Endothelial cell of umbilical vein (primary cell): ENCODE measurements around the gene OR2F2. TPM values are rescaled to one million over a fixed set of nuclear protein-coding genes. Genes with fewer than 3 reads are reported as not detected.

ENCODE experiments used
- BruUV-seq: library from RNA; stranded (reverse); fragments of 400-500 nt; replicated peaks from 2 replicates; lab custom pipeline; 2021; lab: Mats Ljungman, UMichigan
- CTCF ChIA-PET: fragments of 300-600, 350-600 bp; sonication (Branson Sonifier 250); formaldehyde crosslinking; loops from one replicate; lab custom pipeline; 2021; ENCODE audit warnings: antibody characterized with exemption, inconsistent platforms; lab: Charles Lee
- POLR2A ChIA-PET: fragments of 300-600, 350-600 bp; sonication (Branson Sonifier 250); formaldehyde crosslinking; loops from one replicate; lab custom pipeline; 2021; ENCODE audit warnings: antibody characterized with exemption, inconsistent platforms; lab: Charles Lee
- DNase-seq: peaks from one replicate; pipeline ENCODE4 v3.0.0-alpha.2; 2011; ENCODE audit warnings: low read depth, low spot score
- FAIRE-seq: peaks from 2 replicates; lab custom pipeline; 2011; peaks lifted over from hg19 to GRCh38; lab: Jason Lieb, UNC
- H2AFZ ChIP-seq: 2 replicates; pipeline ENCODE4 v1.6.0; 2012; ENCODE audit warnings: low read depth, low read length, control low read depth, inconsistent platforms
- H3K27ac ChIP-seq: 2 replicates; pipeline ENCODE4 v1.5.1; 2011; ENCODE audit warnings: low read depth, mild to moderate bottlenecking, control low read depth, low read length, moderate library complexity; ENCODE audit not compliant: insufficient read depth
- H3K27me3 ChIP-seq, 2 experiments: 2 replicates each; pipeline versions ENCODE4 v1.6.0 to v1.6.1; 2011; ENCODE audit warnings: low read length in 2 of 2, mixed read lengths in 1 of 2; ENCODE audit not compliant: control insufficient read depth in 2 of 2, insufficient read depth in 2 of 2
- H3K36me3 ChIP-seq, 2 experiments: 2 replicates in 1 of 2; 3 replicates in 1 of 2; pipeline ENCODE4 v1.5.1; 2011; ENCODE audit warnings: low read length in 2 of 2, mild to moderate bottlenecking in 1 of 2, moderate library complexity in 1 of 2; ENCODE audit not compliant: control insufficient read depth in 2 of 2, insufficient read depth in 2 of 2; ENCODE audit errors: extremely low read depth in 1 of 2
- H3K4me1 ChIP-seq: 3 replicates; pipeline ENCODE4 v1.5.1; 2011; ENCODE audit warnings: mild to moderate bottlenecking, low read length; ENCODE audit not compliant: control insufficient read depth, insufficient read depth; ENCODE audit errors: extremely low read depth
- H3K4me2 ChIP-seq: 2 replicates; pipeline ENCODE4 v1.6.1; 2011; ENCODE audit warnings: low read length, control low read depth, mixed read lengths; ENCODE audit not compliant: insufficient read depth
- H3K4me3 ChIP-seq, 3 experiments: fragments of 200-600 bp in 1 of 3; sonication (generic), shearing (Covaris generic) in 1 of 3; replicated peaks in 1 of 3; 2 replicates each; pipeline ENCODE4 v1.5.1; 2011 to 2016; ENCODE audit warnings: control low read depth in 3 of 3, low read length in 3 of 3, mild to moderate bottlenecking in 2 of 3, inconsistent platforms in 1 of 3, low read depth in 1 of 3, moderate library complexity in 1 of 3; ENCODE audit not compliant: insufficient read depth in 1 of 3
- H3K79me2 ChIP-seq: 2 replicates; pipeline ENCODE4 v1.6.0; 2012; ENCODE audit warnings: low read length, inconsistent platforms; ENCODE audit not compliant: control insufficient read depth, insufficient read depth
- H3K9ac ChIP-seq: replicated peaks from 2 replicates; pipeline ENCODE3; 2011; ENCODE audit warnings: low read length, control low read depth; ENCODE audit not compliant: insufficient read depth; ENCODE audit errors: extremely low read depth
- H3K9me1 ChIP-seq: replicated peaks from 3 replicates; pipeline ENCODE4 v1.6.0; 2011; ENCODE audit warnings: mild to moderate bottlenecking, low read length; ENCODE audit not compliant: control insufficient read depth, insufficient read depth; ENCODE audit errors: extremely low read depth
- H3K9me3 ChIP-seq: replicated peaks from 2 replicates; pipeline ENCODE4 v1.5.1; 2012; ENCODE audit warnings: low read length, inconsistent platforms; ENCODE audit not compliant: control insufficient read depth, insufficient read depth
- H4K20me1 ChIP-seq: replicated peaks from 2 replicates; pipeline ENCODE3; 2011; ENCODE audit warnings: mild to moderate bottlenecking, low read length; ENCODE audit not compliant: control insufficient read depth, insufficient read depth; ENCODE audit errors: extremely low read depth
- CTCF ChIP-seq, 2 donors: IDR thresholded peaks; 1 replicate in 1 of 2; 2 replicates in 1 of 2; pipeline ENCODE4 v1.5.1; 2011; ENCODE audit warnings: low read length in 2 of 2, mild to moderate bottlenecking in 2 of 2, moderate library complexity in 2 of 2, control low read depth in 1 of 2, inconsistent platforms in 1 of 2, low read depth in 1 of 2; ENCODE audit not compliant: insufficient read depth in 1 of 2; ENCODE audit errors: extremely low read depth in 1 of 2
- FOS ChIP-seq: IDR thresholded peaks from 2 replicates; pipeline ENCODE4 v1.6.1; 2011; ENCODE audit warnings: mild to moderate bottlenecking, low read length, moderate library complexity, borderline replicate concordance; ENCODE audit not compliant: insufficient read depth
- JUN ChIP-seq: IDR thresholded peaks from 2 replicates; pipeline ENCODE4 v1.6.1; 2011; ENCODE audit warnings: borderline replicate concordance, low read depth; ENCODE audit not compliant: insufficient read length, insufficient read depth
- MYC ChIP-seq: IDR thresholded peaks from one replicate; pipeline ENCODE4 v1.6.1; 2011; ENCODE audit warnings: mild to moderate bottlenecking, low read depth, low read length
- POLR2A ChIP-seq: IDR thresholded peaks from 2 replicates; pipeline ENCODE4 v1.6.1; 2012; ENCODE audit warnings: low read depth, mild to moderate bottlenecking, control low read depth, low read length
- dilution Hi-C: fragments of 300-500 bp; cut with MboI; formaldehyde crosslinking; loops from one replicate; pipeline ENCODE4 v1.15.0; 2019; ENCODE audit warnings: low sequenced_read_pairs; ENCODE audit not compliant: extremely low pct_ligation_motif_present
- intact Hi-C: fragments of 100-400 bp; cut with micrococcal nuclease; formaldehyde crosslinking; loops from one replicate; pipeline ENCODE4 v1.10.0; 2022
- polyA plus RNA-seq, 4 experiments: library from polyadenylated mRNA; depleted of rRNA in 3 of 4; stranded (reverse) in 3 of 4; unstranded in 1 of 4; fragments of >200 nt; gene quantifications; 2 replicates each; pipeline versions ENCODE4 v1.2.1 to v1.2.3, GENCODE V29; 2011 to 2012; ENCODE audit warnings: missing spikeins in 1 of 4
- total RNA-seq: library from RNA; stranded (reverse); gene quantifications from 2 replicates; pipeline ENCODE4 v1.2.3, GENCODE V29; 2021

OR2F2 gene
- total and polyA plus RNA-seq, 2 donors (not counting 3 experiments of a cell fraction or from before 2014, with no cell fraction given): not detected

- Histone ChIP-seq H3K79me2 (no peaks in the 10 kb centered on the region), H3K4me2 (no peak overlapping the region), H3K9ac (no peak overlapping the region), H3K9me1 (no peaks in the 10 kb centered on the region), H3K9me3 (no peaks in the 10 kb centered on the region), H3K36me3 (no peaks in the 10 kb centered on the region), H3K27ac (no peak overlapping the region), H3K4me3 (no peak overlapping the region), H4K20me1 (no peaks in the 10 kb centered on the region), H2AFZ (no peak overlapping the region), H3K4me1 (peaks cover 18% of the 10 kb centered on the region), H3K27me3 (no peaks in the 10 kb centered on the region)
- FAIRE-seq (no peak), DNase-seq (no peak)
- ChIA-PET CTCF (no interaction called here), POLR2A (no interaction called here)
- intact Hi-C loops: no loop called here
- TF ChIP-seq MYC (no peak), JUN (no peak), POLR2A (no peak), CTCF (IDR thresholded peaks at IDR 0.05; ENCODE audit: extremely low read depth in 1 of 2, insufficient read depth in 1 of 2, low read depth in 1 of 2, low read length in 2 of 2) (no peak), FOS (no peak)
- no TSS peak for BruUV-seq
- dilution Hi-C loops: no loop called here
Measured at GRCh38 chr7:143978585-143978984, 43.6 kb downstream of the OR2F2 start.

GRCh38 chr7:143979359-143979758, 44.3 kb downstream of the OR2F2 start:
- Histone ChIP-seq H3K36me3 (no peaks in the 10 kb centered on the region), H3K27me3 (no peaks in the 10 kb centered on the region), H3K9ac (no peak overlapping the region), H3K9me3 (no peaks in the 10 kb centered on the region), H3K4me3 (no peak overlapping the region), H3K79me2 (no peaks in the 10 kb centered on the region), H3K9me1 (no peaks in the 10 kb centered on the region), H3K27ac (peak overlapping the region; percentile 38), H3K4me2 (peak overlapping the region; percentile 48), H4K20me1 (no peaks in the 10 kb centered on the region), H2AFZ (no peak overlapping the region), H3K4me1 (peaks cover 18% of the 10 kb centered on the region)
- DNase-seq (peak; percentile 38), FAIRE-seq (peak; percentile 72)
- intact Hi-C loops (loop anchor here (1.0 kb wide), 1 partner anchor 77 kb away; the partner anchor contains the start of gene TCAF1), dilution Hi-C loops (no loop called here)
- TF ChIP-seq JUN (peak; percentile 68), POLR2A (no peak), FOS (peak; percentile 31)
- CTCF ChIA-PET: no interaction called here
- POLR2A ChIA-PET: no interaction called here
- no TSS peak for BruUV-seq
